ENCODE results near the gene CCDC88B.

CCDC88B gene

DNA sequence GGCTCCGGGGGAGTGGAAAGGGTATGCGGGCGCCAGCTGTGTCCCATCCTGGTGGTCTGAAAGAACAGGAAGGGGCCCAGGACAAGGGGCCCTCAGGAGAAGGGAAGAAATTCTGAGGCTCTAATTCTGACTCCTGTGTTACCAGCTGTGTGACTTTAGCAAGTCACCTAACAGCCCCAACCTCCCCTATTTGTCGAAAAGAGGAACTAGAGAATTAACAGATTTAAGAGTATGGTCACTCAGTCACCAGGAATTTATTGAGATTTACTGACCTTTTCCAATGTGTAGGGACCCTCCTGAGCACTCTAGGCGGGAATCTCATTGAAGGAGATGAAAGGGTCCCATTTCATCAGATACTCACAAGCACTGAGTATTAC is 33.6 kb downstream of the CCDC88B start:
- Mint-ChIP-seq H3K27me3 (no peaks in the 10 kb centered on the region), H3K27ac (no peak overlapping the region), H3K9me3 (no peaks in the 10 kb centered on the region)

DNA sequence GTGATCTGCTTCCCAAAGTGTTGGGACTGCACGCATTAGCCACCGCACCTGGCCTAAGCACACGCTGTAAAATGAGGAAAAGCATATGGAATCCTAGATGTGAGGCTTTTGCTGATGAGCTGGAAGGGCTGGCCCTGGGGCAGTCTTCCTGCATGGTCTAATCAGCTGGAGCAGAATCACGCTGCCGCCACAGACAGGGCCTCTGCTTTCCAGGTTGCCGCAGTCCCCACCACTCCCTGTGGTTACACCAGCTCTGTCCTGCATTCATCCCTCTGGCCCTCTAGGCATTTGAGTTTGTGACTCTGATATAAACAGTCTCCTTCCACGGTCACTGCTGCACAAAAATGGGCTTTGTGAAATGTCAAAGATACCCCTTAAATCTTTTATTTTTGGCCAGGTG is 36.1 kb downstream of the CCDC88B start:
- H3K27me3 Mint-ChIP-seq, result no peaks in the 10 kb centered on the region
- no peak overlapping the region for H3K27ac Mint-ChIP-seq
- no peaks in the 10 kb centered on the region for H3K4me1 Mint-ChIP-seq
- H3K4me3 Mint-ChIP-seq, result no peak overlapping the region
- no peaks in the 10 kb centered on the region for H3K9me3 Mint-ChIP-seq
- H3K36me3 Mint-ChIP-seq, result no peaks in the 10 kb centered on the region

More for the DNA sequence above, 33.6 kb downstream of the CCDC88B start:
- Mint-ChIP-seq H3K4me1 (no peaks in the 10 kb centered on the region), H3K36me3 (no peaks in the 10 kb centered on the region), H3K4me3 (no peak overlapping the region)

DNA sequence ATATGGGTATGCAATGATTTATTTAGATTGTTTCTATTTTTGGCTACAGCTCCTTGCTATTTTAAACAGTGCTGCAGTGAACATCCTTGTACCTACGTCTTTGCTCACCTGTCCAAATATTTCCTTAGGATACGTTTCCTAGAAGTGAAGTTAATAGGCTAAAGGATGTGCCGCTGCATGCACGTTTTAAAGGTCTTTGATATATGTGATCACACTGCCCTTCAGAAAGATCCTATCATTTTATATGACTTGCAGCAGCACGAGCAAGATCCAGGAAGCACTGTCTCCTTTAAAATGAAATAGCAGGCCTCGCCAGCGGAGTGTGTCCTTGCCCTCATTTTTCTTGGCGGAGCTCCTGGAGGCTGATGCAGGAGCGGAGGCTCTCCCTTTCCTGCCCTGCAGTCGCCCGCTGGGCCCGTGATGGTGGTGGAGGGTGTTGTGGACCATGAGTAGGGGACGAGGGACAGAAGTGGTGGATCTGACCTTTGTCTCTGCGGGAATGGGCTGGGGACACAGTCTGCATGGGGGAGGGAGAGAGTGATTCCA is 38.4 kb downstream of the CCDC88B start:
- Mint-ChIP-seq H3K9me3 (no peaks in the 10 kb centered on the region), H3K36me3 (no peaks in the 10 kb centered on the region), H3K27me3 (no peaks in the 10 kb centered on the region), H3K4me1 (no peaks in the 10 kb centered on the region), H3K4me3 (no peak overlapping the region), H3K27ac (no peak overlapping the region)

DNA sequence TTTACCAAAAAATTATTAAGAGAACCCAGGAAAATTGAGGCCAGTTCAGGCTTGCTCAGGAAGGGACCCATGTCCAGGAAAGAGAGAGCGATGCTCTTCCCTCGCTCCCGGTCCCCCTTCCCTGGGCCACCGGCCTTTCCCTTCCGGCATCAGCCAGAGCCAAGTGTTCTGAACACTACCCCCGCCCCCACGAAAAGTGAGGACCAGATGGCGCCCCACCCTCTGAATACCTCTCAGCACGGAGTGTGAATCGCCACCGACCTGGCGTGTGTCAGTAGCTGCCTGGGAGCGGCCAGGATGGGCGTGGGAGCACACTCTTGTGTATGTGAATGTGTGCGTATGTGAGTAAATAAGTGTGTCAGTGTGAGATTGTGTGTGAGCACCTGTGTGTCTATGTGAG is 39.2 kb downstream of the CCDC88B start:
- Mint-ChIP-seq H3K9me3 (no peaks in the 10 kb centered on the region), H3K36me3 (no peaks in the 10 kb centered on the region), H3K4me3 (no peak overlapping the region), H3K27ac (no peak overlapping the region), H3K4me1 (no peaks in the 10 kb centered on the region), H3K27me3 (no peaks in the 10 kb centered on the region)

DNA sequence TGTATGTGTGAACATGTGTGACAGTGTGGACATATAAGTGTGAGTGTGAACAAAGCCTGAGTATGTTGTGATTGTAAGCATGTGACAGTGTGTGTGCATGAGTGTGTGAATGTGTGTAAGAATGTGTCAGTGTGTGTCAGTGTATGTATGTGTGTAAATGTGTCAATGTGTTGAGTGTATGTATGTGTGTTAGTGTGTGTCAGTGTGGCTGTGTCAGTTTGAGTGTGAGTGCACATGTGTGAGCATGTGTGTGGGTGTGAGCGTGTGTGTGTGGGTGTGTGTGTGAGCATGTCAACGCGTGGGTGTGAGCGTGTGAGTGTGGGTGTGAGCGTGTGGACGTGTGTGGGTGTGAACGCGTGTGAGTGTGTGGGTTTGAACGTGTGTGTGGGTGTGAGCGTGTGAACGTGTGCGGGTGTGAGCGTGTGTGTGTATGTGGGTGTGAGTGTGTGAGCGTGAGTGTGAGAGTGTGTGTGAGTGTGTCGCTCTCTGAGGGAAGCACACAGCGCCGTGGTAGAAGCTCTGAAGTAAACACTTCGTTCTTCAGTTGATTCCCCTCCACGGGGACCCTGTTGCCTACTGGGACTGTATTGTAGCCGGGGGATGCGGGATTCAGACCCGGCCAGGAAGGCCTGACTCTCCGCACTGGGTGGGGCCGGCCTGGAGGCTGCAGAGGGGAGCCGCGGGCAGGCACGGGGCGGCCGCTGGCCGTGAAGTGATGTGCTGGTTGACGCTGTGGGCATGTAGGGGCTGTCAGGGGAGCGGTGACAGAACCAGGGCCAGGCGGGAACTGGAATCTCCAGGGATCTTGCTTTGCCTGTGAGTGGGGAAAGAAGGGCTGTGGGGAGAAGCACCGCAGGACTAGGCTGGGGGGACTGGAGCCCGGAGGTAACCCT is 40.1 kb downstream of the CCDC88B start:
- H3K4me1 Mint-ChIP-seq, result no peaks in the 10 kb centered on the region
- H3K36me3 Mint-ChIP-seq, result no peaks in the 10 kb centered on the region
- H3K9me3 Mint-ChIP-seq, result no peaks in the 10 kb centered on the region

DNA sequence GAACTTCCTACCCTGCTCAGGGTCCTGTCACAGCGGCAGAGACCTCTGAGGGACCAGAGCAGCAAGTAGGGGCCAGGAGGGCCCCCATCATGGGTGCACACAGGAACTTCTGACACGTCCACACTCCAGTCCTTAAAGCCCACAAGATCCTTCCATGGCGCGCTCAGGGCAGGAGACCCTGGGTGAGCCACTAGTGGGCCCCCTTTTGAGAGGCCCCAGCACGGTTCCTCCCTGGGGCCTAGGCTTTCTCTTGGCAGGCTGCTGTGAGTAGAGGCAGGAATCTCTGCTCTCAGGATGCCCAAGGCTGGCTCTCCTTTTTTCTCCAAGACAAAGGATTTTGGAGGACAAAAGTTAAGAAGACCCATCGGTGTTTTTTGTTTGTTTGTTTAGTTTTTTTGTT is 41.3 kb downstream of the CCDC88B start:
- no peaks in the 10 kb centered on the region for H3K27me3 Mint-ChIP-seq
- H3K4me1 Mint-ChIP-seq, result peaks cover 4% of the 10 kb centered on the region
- no peaks in the 10 kb centered on the region for H3K36me3 Mint-ChIP-seq

More for the DNA sequence above, 40.1 kb downstream of the CCDC88B start:
- Mint-ChIP-seq H3K27ac (no peak overlapping the region), H3K27me3 (no peaks in the 10 kb centered on the region), H3K4me3 (no peak overlapping the region)

DNA sequence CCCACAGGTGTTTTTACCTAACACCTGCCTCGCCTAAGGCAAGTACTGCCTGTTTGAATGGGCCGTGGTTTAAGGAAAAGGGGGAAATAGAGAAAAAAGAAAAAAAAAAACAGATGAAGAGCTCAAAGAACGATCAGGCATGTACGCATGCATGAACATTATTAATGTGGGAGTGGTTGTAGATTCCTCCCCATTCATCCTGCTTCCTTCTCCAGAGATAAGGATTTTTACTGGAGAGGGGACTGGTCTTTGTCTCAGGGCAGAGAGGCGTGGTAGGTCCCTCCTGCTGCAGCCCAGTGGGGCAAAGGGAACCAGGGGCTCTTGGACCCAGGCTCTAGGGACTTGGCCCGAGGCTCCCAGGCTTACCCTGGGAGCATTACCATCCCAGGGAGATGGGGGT is 42.0 kb downstream of the CCDC88B start:
- Mint-ChIP-seq H3K9me3 (no peaks in the 10 kb centered on the region), H3K4me1 (peaks cover 6% of the 10 kb centered on the region), H3K27ac (no peak overlapping the region), H3K27me3 (no peaks in the 10 kb centered on the region), H3K4me3 (no peak overlapping the region), H3K36me3 (no peaks in the 10 kb centered on the region)

More for the DNA sequence above, 41.3 kb downstream of the CCDC88B start:
- H3K9me3 Mint-ChIP-seq, result no peaks in the 10 kb centered on the region
- no peak overlapping the region for H3K27ac Mint-ChIP-seq
- H3K4me3 Mint-ChIP-seq, result no peak overlapping the region

DNA sequence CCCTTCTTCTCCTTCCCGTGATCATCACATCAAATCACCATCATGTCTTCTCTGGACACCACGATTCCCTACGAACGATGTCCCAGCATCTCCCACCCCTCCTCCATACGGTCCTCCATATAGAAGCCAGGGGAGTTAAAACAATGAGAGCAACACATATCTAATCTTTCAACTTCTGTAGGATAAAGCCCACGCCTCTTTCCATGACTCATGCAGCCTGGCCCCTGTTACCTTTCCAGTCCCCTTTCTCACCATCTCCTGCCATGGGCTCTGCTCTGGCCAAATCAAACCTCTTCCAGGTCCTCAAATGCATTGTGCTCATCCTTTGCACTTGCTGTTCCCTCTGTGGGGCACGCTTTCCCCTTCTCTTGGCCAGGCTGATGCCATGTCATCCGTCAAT is 42.6 kb downstream of the CCDC88B start:
- Mint-ChIP-seq H3K27ac (no peak overlapping the region), H3K36me3 (no peaks in the 10 kb centered on the region), H3K4me3 (no peak overlapping the region), H3K4me1 (peaks cover 6% of the 10 kb centered on the region), H3K9me3 (no peaks in the 10 kb centered on the region), H3K27me3 (no peaks in the 10 kb centered on the region)

DNA sequence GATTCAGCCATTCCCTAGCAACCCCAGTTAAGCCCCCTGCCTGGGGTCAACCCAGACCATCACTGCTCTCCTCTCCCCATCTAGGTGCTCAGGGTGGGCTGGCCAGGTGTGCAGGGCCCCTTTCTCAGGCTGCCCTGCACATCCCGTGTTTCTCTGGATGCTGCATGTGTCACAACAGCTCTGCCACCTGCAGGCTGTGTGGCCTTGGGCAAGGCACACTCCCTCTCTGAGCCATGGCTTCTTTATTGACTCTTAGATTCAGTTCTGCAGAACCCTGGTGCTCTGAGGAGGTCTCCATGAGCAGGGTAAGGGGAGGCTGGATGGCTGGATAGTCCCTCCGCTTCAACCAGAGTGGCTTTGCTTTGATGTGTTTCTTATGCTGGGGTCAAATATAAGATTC is 43.6 kb downstream of the CCDC88B start:
- H3K27me3 Mint-ChIP-seq, result no peaks in the 10 kb centered on the region
- no peak overlapping the region for H3K27ac Mint-ChIP-seq
- H3K36me3 Mint-ChIP-seq, result no peaks in the 10 kb centered on the region
- no peak overlapping the region for H3K4me3 Mint-ChIP-seq
- no peaks in the 10 kb centered on the region for H3K9me3 Mint-ChIP-seq
- H3K4me1 Mint-ChIP-seq, result peaks cover 6% of the 10 kb centered on the region

DNA sequence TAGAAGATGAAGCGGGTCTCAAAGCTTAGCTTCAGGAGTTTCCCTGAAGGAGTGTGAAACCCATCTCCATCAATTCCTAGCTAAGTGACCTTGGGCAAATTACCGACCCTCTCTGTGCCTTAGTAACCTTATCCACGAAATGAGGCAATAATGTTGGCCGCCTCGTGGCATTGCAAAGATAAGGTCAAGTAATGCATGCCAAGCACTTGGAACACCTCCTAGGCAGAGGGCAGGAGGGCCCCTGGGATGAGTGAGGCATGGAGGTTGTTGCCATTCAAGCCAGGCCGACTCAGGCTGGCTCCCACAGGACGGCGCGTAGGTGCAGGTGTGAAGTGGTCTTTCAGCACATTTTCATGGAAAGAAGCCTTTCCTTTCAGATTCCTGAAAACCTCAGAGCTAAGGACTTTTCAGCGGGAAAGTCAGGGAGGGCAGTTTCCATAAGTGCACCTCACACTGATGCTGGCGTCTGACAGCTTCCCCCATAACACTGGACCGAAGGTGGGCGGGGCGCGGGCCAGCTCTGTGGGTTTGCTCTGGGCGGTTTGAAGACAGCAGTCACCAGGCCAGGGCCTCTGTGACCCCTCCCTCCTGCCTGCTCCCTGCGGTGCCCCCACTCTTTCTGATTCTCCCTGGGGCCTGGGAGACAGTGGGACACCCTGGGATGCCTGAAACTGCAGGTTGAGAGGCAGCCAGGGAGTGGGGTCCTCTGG is 44.2 kb downstream of the CCDC88B start:
- H3K4me3 Mint-ChIP-seq, result no peak overlapping the region
- no peaks in the 10 kb centered on the region for H3K27me3 Mint-ChIP-seq
- peaks cover 6% of the 10 kb centered on the region for H3K4me1 Mint-ChIP-seq
- no peaks in the 10 kb centered on the region for H3K9me3 Mint-ChIP-seq
- H3K27ac Mint-ChIP-seq, result no peak overlapping the region
- no peaks in the 10 kb centered on the region for H3K36me3 Mint-ChIP-seq

DNA sequence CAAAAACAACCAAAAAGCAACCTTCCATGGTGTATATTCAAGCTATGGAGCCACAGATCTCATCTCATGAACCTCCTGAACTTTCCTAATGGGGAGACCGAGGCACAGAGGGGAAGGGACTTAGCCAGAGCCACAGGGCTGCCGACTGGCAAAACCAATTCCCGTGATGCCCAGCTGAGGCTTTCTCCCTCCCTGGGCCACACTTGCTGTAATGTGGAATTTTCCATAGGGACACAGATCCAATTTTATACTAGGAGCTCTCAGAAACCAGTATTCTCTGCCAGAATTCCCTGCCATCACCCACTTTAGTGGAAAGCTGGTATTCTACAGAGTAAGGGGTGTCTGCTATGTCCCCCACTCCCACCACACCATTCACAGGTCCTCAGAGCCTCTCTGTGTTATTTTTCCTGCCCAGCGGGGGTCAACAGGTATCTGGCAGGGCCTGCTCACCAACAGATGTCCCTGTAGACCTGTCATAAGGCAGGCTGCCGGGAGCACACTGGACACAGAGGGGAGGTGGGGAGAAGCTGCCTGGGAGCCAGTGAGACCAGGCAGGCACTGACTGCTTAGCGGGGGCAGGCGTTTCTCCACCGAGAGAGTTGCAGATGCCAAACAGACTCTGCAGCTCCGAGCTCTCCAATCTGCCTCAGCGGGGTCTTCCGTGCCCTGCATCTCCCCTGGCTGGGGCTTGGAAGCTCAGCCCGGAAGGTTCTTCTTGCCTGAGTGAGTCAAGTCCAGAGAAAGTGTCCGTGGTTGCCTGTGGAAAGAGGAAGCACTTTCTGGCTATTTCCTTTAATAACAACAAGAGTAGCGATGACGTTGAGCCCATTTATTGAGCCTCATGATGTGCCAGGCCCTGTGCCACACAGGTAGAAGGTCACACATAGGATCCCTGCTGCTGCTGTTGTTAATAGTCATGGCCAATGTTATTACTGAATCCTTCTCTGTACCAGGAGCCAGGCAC is 45.3 kb downstream of the CCDC88B start:
- Mint-ChIP-seq H3K4me1 (peaks cover 9% of the 10 kb centered on the region), H3K36me3 (no peaks in the 10 kb centered on the region), H3K27me3 (no peaks in the 10 kb centered on the region), H3K4me3 (no peak overlapping the region), H3K9me3 (no peaks in the 10 kb centered on the region), H3K27ac (no peak overlapping the region)

DNA sequence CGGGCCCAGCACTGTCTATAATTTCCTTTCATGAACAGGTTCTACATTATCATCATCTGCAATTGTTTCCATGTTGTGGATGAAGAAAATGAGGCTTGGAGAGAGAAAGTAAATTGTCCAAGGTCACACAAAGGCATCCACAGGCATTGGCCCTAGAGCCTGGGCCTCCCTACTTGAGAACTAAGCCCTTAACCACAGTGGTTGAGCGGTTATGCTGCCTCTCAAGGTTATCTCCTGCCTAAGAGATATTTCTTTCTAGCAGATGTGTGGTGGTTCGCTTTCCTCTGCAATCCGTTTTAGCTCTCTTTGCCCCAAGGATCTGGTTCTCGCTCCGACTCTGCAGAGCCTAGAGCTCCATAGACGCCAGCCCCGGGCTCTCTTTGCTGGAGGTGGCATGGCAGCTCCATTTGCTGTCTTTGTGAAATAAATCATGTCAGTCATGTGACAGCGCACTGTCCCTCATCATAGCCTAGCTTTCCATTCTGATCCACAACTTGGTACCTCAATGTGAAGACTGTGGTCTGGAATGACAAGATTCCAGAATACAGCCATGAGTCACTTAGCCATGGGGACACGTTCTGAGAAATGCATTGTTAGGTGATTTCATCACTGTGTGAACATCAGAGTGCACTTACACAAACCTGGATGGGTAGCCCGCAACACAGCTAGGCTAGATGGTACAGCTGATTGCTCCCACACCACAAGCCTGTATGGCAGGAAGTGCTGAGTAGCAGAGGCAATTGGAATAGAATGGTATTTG is 46.1 kb downstream of the CCDC88B start:
- Mint-ChIP-seq H3K4me1 (peaks cover 16% of the 10 kb centered on the region), H3K4me3 (no peak overlapping the region), H3K27ac (no peak overlapping the region), H3K27me3 (no peaks in the 10 kb centered on the region), H3K9me3 (no peaks in the 10 kb centered on the region), H3K36me3 (no peaks in the 10 kb centered on the region)

DNA sequence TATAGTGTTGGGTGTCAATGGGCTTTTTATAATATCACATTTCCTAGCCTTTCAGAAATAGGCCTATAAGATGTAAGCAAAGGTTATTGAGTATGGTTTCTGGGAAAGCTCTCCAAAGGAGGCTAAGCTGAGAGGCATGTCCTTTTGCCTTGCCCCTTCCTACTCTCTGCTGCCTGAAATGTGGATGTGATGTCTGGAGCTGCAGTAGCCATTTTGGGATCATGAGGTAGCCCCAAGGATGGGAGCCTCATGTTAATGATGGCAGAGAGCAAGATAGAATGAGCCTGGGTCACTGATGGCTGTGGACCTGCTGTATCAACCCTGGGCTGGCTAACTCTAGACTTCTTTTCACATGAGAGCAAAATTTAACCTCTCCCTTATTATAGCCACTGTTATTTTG is 47.9 kb downstream of the CCDC88B start:
- no peaks in the 10 kb centered on the region for H3K9me3 Mint-ChIP-seq
- H3K4me3 Mint-ChIP-seq, result no peak overlapping the region
- H3K36me3 Mint-ChIP-seq, result no peaks in the 10 kb centered on the region
- H3K27me3 Mint-ChIP-seq, result no peaks in the 10 kb centered on the region
- peaks cover 21% of the 10 kb centered on the region for H3K4me1 Mint-ChIP-seq
- no peak overlapping the region for H3K27ac Mint-ChIP-seq

DNA sequence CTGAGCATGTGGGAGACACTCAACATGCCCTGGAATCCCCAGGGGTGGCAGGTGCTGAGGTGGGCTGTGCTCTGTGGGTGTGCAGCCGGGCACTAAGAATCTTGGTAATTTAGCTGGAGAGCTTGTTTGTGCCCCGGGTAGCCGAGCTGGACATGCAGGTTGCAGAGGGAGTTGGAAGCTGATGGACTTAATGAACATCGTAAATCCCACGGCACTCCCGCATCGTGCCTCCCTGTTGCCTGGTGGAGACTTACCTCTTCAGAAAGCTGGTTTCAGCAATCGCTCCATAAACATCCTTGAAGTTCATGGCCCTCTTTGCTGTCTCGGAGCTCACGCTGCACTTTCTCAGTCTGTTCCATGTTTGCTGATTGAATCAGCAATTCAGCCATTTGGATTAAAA is 48.9 kb downstream of the CCDC88B start:
- no peaks in the 10 kb centered on the region for H3K9me3 Mint-ChIP-seq
- H3K36me3 Mint-ChIP-seq, result no peaks in the 10 kb centered on the region
- H3K27me3 Mint-ChIP-seq, result no peaks in the 10 kb centered on the region
- H3K4me1 Mint-ChIP-seq, result peaks cover 21% of the 10 kb centered on the region
- no peak overlapping the region for H3K27ac Mint-ChIP-seq
- no peak overlapping the region for H3K4me3 Mint-ChIP-seq

DNA sequence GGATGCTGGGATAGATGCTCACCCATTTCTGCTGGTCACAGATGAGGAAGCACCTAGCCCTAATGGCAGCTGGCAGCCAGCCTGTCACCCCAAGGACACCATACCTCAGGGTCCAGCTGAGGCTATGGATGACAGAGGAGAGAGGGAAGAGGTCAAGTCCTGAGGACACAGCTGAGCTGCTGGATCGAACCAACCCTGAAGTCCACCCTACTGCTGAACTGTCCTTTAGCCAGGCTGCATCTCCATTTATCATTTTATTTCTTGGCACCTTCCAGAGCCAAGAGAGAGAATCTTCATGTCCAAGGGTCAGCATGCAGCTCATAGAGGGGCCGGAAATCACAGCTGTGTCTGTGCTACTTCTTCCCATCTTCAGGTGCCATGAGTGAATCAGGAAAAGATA is 49.8 kb downstream of the CCDC88B start:
- Mint-ChIP-seq H3K27me3 (no peaks in the 10 kb centered on the region), H3K27ac (no peak overlapping the region), H3K36me3 (no peaks in the 10 kb centered on the region), H3K4me1 (peaks cover 21% of the 10 kb centered on the region), H3K9me3 (no peaks in the 10 kb centered on the region), H3K4me3 (no peak overlapping the region)
